ENCODE results near the gene ATP8A2. TPM values are rescaled to one million over a fixed set of nuclear protein-coding genes. Genes with fewer than 3 reads are reported as not detected.

Gene ATP8A2
- total RNA-seq, 4 donors from 2014 or later: 0.16 to 0.54 (median 0.26) TPM

- ATAC-seq: no peak
- no peaks in the 10 kb centered on the region for H3K9me3 ChIP-seq
- 64 to 71% methylated on average over 6 to 11 of the region's 12 CpGs for WGBS, 2 donors (ENCODE audit: low coverage in 1 of 2)
- H3K27me3 ChIP-seq: no peaks in the 10 kb centered on the region
- no peak for TF ChIP-seq POLR2AphosphoS5 (IDR thresholded peaks at IDR 0.05)
- no peak for TF ChIP-seq POLR2A (IDR thresholded peaks at IDR 0.05)
- no peak for TF ChIP-seq CTCF (IDR thresholded peaks at IDR 0.05)
- no peak for TF ChIP-seq EP300 (IDR thresholded peaks at IDR 0.05)
- H3K27ac ChIP-seq: no peak overlapping the region
- no peak overlapping the region for H3K4me3 ChIP-seq
- H3K36me3 ChIP-seq: no peaks in the 10 kb centered on the region
- no peaks in the 10 kb centered on the region for H3K4me1 ChIP-seq
These were observed 465.0 kb downstream of the ATP8A2 start for GRCh38 chr13:25836574-25837336.

- Histone ChIP-seq H3K27ac (no peak overlapping the region), H3K36me3 (no peaks in the 10 kb centered on the region), H3K9me3 (no peaks in the 10 kb centered on the region), H3K27me3 (no peaks in the 10 kb centered on the region), H3K4me3 (no peak overlapping the region), H3K4me1 (no peaks in the 10 kb centered on the region)
- ATAC-seq: no peak
- WGBS, 2 donors (ENCODE audit: low coverage in 1 of 2): 69 to 78% methylated on average over 6 to 8 of the region's 8 CpGs
- TF ChIP-seq POLR2AphosphoS5 (IDR thresholded peaks at IDR 0.05) (no peak), CTCF (IDR thresholded peaks at IDR 0.05) (no peak)
These were observed 467.6 kb downstream of the ATP8A2 start for GRCh38 chr13:25839371-25839770.

- no peak overlapping the region for H3K4me3 ChIP-seq
- WGBS, 2 donors (ENCODE audit: low coverage in 1 of 2): 52 to 76% methylated on average over 3 of the region's 3 CpGs
- no peaks in the 10 kb centered on the region for H3K4me1 ChIP-seq
- ATAC-seq: no peak
- no peaks in the 10 kb centered on the region for H3K27me3 ChIP-seq
- TF ChIP-seq EP300 (IDR thresholded peaks at IDR 0.05) (no peak), POLR2A (IDR thresholded peaks at IDR 0.05) (no peak), CTCF (IDR thresholded peaks at IDR 0.05) (no peak), POLR2AphosphoS5 (IDR thresholded peaks at IDR 0.05) (no peak)
- no peaks in the 10 kb centered on the region for H3K9me3 ChIP-seq
- H3K27ac ChIP-seq: no peak overlapping the region
- no peaks in the 10 kb centered on the region for H3K36me3 ChIP-seq
These were observed 468.5 kb downstream of the ATP8A2 start for GRCh38 chr13:25840261-25840660.

- TF ChIP-seq CTCF (IDR thresholded peaks at IDR 0.05) (no peak), EP300 (IDR thresholded peaks at IDR 0.05) (no peak), POLR2A (IDR thresholded peaks at IDR 0.05) (no peak)
- Histone ChIP-seq H3K36me3 (no peaks in the 10 kb centered on the region), H3K9me3 (no peaks in the 10 kb centered on the region), H3K27me3 (no peaks in the 10 kb centered on the region), H3K27ac (no peak overlapping the region), H3K4me1 (no peaks in the 10 kb centered on the region), H3K4me3 (no peak overlapping the region)
- WGBS, 2 donors (ENCODE audit: low coverage in 1 of 2): 71 to 90% methylated on average over 2 of the region's 2 CpGs
- ATAC-seq: no peak
These were observed 469.2 kb downstream of the ATP8A2 start for GRCh38 chr13:25840931-25841330.

- WGBS, 2 donors (ENCODE audit: low coverage in 1 of 2): 80 to 91% methylated on average over 3 to 4 of the region's 4 CpGs
- Histone ChIP-seq H3K4me1 (no peaks in the 10 kb centered on the region), H3K27me3 (no peaks in the 10 kb centered on the region), H3K9me3 (no peaks in the 10 kb centered on the region), H3K4me3 (no peak overlapping the region), H3K27ac (no peak overlapping the region), H3K36me3 (no peaks in the 10 kb centered on the region)
- ATAC-seq: no peak
- no peak for TF ChIP-seq POLR2A (IDR thresholded peaks at IDR 0.05)
- no peak for TF ChIP-seq CTCF (IDR thresholded peaks at IDR 0.05)
- TF ChIP-seq POLR2AphosphoS5 (IDR thresholded peaks at IDR 0.05): no peak
- TF ChIP-seq EP300 (IDR thresholded peaks at IDR 0.05): no peak
These were observed 471.9 kb downstream of the ATP8A2 start for GRCh38 chr13:25843692-25844091.
